H9 (cell line): ENCODE measurements around the gene JADE2. TPM values are rescaled to one million over a fixed set of nuclear protein-coding genes. Genes with fewer than 3 reads are reported as not detected.

ENCODE experiments used
- DNase-seq: peaks from one replicate; pipeline ENCODE4 v3.0.0-alpha.2; 2017
- H2AFZ ChIP-seq: one replicate; pipeline ENCODE4 v1.6.1; 2013; ENCODE audit warnings: mild to moderate bottlenecking, low read length, control low read depth, moderate library complexity
- H2AK5ac ChIP-seq: 2 replicates; pipeline ENCODE4 v1.6.1; 2013; ENCODE audit warnings: low read length, control low read depth, mixed read lengths; ENCODE audit not compliant: insufficient read length
- H2BK120ac ChIP-seq: one replicate; pipeline ENCODE4 v1.6.1; 2013; ENCODE audit warnings: low read depth, mild to moderate bottlenecking, low read length, control low read depth, inconsistent platforms; ENCODE audit not compliant: poor library complexity, severe bottlenecking
- H2BK12ac ChIP-seq: 2 replicates; pipeline ENCODE4 v1.6.1; 2013; ENCODE audit warnings: low read length, control low read depth, mixed read lengths, low read depth; ENCODE audit not compliant: insufficient read length
- H2BK15ac ChIP-seq: 2 replicates; pipeline ENCODE4 v1.6.1; 2013; ENCODE audit warnings: low read depth, low read length, control low read depth
- H2BK20ac ChIP-seq: one replicate; pipeline ENCODE4 v1.6.1; 2013; ENCODE audit warnings: low read depth, mild to moderate bottlenecking, low read length, control low read depth, inconsistent platforms; ENCODE audit not compliant: poor library complexity, severe bottlenecking
- H2BK5ac ChIP-seq: 2 replicates; pipeline ENCODE4 v1.6.1; 2013; ENCODE audit warnings: low read length, control low read depth, mixed read lengths; ENCODE audit not compliant: insufficient read length
- H3K14ac ChIP-seq: 2 replicates; pipeline ENCODE4 v1.6.1; 2013; ENCODE audit warnings: low read length, control low read depth; ENCODE audit not compliant: insufficient read depth
- H3K18ac ChIP-seq: 2 replicates; pipeline ENCODE4 v1.6.1; 2013; ENCODE audit warnings: low read depth, mild to moderate bottlenecking, mixed read lengths, low read length, control low read depth; ENCODE audit not compliant: insufficient read length
- H3K23ac ChIP-seq: 2 replicates; pipeline ENCODE4 v1.6.1; 2013; ENCODE audit warnings: low read length, control low read depth, mixed read lengths, low read depth; ENCODE audit not compliant: insufficient read length
- H3K23me2 ChIP-seq: 2 replicates; pipeline ENCODE4 v1.6.1; 2013; ENCODE audit warnings: low read depth, mild to moderate bottlenecking, mixed read lengths, low read length, control low read depth; ENCODE audit not compliant: insufficient read length, poor library complexity, severe bottlenecking
- H3K27ac ChIP-seq: 2 replicates; pipeline ENCODE4 v1.5.1; 2013; ENCODE audit warnings: low read length, control low read depth, mixed read lengths, low read depth; ENCODE audit not compliant: insufficient read length
- H3K27me3 ChIP-seq: 2 replicates; pipeline ENCODE4 v1.6.1; 2013; ENCODE audit warnings: low read length, control low read depth, inconsistent platforms; ENCODE audit not compliant: insufficient read depth
- H3K4ac ChIP-seq: 2 replicates; pipeline ENCODE4 v1.6.1; 2013; ENCODE audit warnings: low read depth, mild to moderate bottlenecking, control low read depth, inconsistent platforms, low read length, moderate library complexity
- H3K4me1 ChIP-seq: 2 replicates; pipeline ENCODE4 v1.6.1; 2013; ENCODE audit warnings: low read length, control low read depth, inconsistent platforms; ENCODE audit not compliant: insufficient read depth
- H3K4me2 ChIP-seq: 2 replicates; pipeline ENCODE4 v1.6.1; 2013; ENCODE audit warnings: low read length, control low read depth, mixed read lengths; ENCODE audit not compliant: insufficient read length, insufficient read depth
- H3K56ac ChIP-seq: 2 replicates; pipeline ENCODE4 v1.6.1; 2013; ENCODE audit warnings: low read depth, mild to moderate bottlenecking, mixed read lengths, low read length, control low read depth; ENCODE audit not compliant: insufficient read length
- H3K79me1 ChIP-seq: 2 replicates; pipeline ENCODE4 v1.6.1; 2013; ENCODE audit warnings: low read depth, mild to moderate bottlenecking, moderate library complexity, low read length, control low read depth, inconsistent platforms; ENCODE audit not compliant: insufficient read depth, poor library complexity, severe bottlenecking
- H3K79me2 ChIP-seq: 2 replicates; pipeline ENCODE4 v1.6.1; 2013; ENCODE audit warnings: low read length, control low read depth, inconsistent platforms; ENCODE audit not compliant: insufficient read depth
- H3K9ac ChIP-seq: 2 replicates; pipeline ENCODE4 v1.6.1; 2013; ENCODE audit warnings: low read length, control low read depth, mixed read lengths; ENCODE audit not compliant: insufficient read length; ENCODE audit errors: extremely low read depth
- H3K9me3 ChIP-seq: one replicate; pipeline ENCODE4 v1.6.1; 2013; ENCODE audit warnings: low read depth, low read length, inconsistent platforms; ENCODE audit not compliant: control insufficient read depth
- H3T11ph ChIP-seq: one replicate; pipeline ENCODE4 v1.6.1; 2013; ENCODE audit warnings: mild to moderate bottlenecking, low read length, control low read depth, inconsistent platforms
- H4K20me1 ChIP-seq: one replicate; pipeline ENCODE4 v1.6.1; 2013; ENCODE audit not compliant: control insufficient read depth, insufficient read length, insufficient read depth
- H4K5ac ChIP-seq: 2 replicates; pipeline ENCODE4 v1.6.1; 2013; ENCODE audit warnings: low read depth, mild to moderate bottlenecking, mixed read lengths, low read length, control low read depth; ENCODE audit not compliant: insufficient read length
- H4K8ac ChIP-seq: replicated peaks from 2 replicates; pipeline ENCODE4 v1.6.1; 2013; ENCODE audit warnings: low read length, control low read depth, mixed read lengths, low read depth; ENCODE audit not compliant: insufficient read length
- H4K91ac ChIP-seq: 2 replicates; pipeline ENCODE4 v1.6.1; 2013; ENCODE audit warnings: low read depth, mild to moderate bottlenecking, moderate library complexity, mixed read lengths, low read length, control low read depth; ENCODE audit not compliant: insufficient read length
- H3K27ac Mint-ChIP-seq, 3 experiments: 2 replicates in 2 of 3; 3 replicates in 1 of 3; pipeline ENCODE4 v1.8.0; 2020 to 2021; ENCODE audit warnings: mixed read lengths in 3 of 3, mild to moderate bottlenecking in 1 of 3, moderate library complexity in 1 of 3
- H3K27me3 Mint-ChIP-seq: 2 replicates; pipeline ENCODE4 v1.8.0; 2021; ENCODE audit warnings: low read depth, mild to moderate bottlenecking, moderate library complexity, mixed read lengths
- H3K36me3 Mint-ChIP-seq, 3 experiments: 2 replicates in 2 of 3; 3 replicates in 1 of 3; pipeline ENCODE4 v1.8.0; 2020 to 2021; ENCODE audit warnings: low read depth in 3 of 3, mixed read lengths in 3 of 3; ENCODE audit not compliant: insufficient read depth in 1 of 3
- H3K4me1 Mint-ChIP-seq, 2 experiments: 2 replicates each; pipeline ENCODE4 v1.8.0; 2020; ENCODE audit warnings: mixed read lengths in 2 of 2
- H3K4me3 Mint-ChIP-seq, 2 experiments: 2 replicates in 1 of 2; 3 replicates in 1 of 2; pipeline ENCODE4 v1.8.0; 2020 to 2021; ENCODE audit warnings: mild to moderate bottlenecking in 2 of 2, mixed read lengths in 2 of 2, moderate library complexity in 1 of 2
- H3K9me3 Mint-ChIP-seq, 2 experiments: 2 replicates in 1 of 2; 3 replicates in 1 of 2; pipeline ENCODE4 v1.8.0; 2020; ENCODE audit warnings: mild to moderate bottlenecking in 2 of 2, mixed read lengths in 2 of 2, moderate library complexity in 1 of 2
- CTCF ChIP-seq: fragments of 200-600 bp; sonication (generic); conservative IDR thresholded peaks from 3 replicates; pipeline ENCODE4 v1.8.0; 2021; ENCODE audit warnings: antibody characterized with exemption, mild to moderate bottlenecking
- WGBS: extraction: QIAGEN DNeasy Blood & Tissue Kit; methylation state at CpG from one replicate; pipeline ENCODE4 v1.1.7; 2013; ENCODE audit warnings: missing lambda C conversion rate, low lambda C conversion rate, mixed read lengths; ENCODE audit not compliant: insufficient read length; ENCODE audit errors: extremely low coverage; 5-methylcytosine and 5-hydroxymethylcytosine counted together
- total RNA-seq: library from RNA; stranded (reverse); gene quantifications from 2 replicates; pipeline ENCODE4 v1.2.1, GENCODE V29; 2021

Gene JADE2
- total RNA-seq, 1 experiment from 2014 or later, result 99.7 TPM

- Histone ChIP-seq H2BK120ac (no peak overlapping the region), H3K56ac (no peak overlapping the region), H2BK20ac (no peak overlapping the region), H3K79me1 (no peaks in the 10 kb centered on the region), H2AK5ac (no peak overlapping the region), H3K14ac (no peak overlapping the region), H3K23ac (no peak overlapping the region), H3K23me2 (peaks cover 10% of the 10 kb centered on the region), H3T11ph (no peak overlapping the region), H3K9ac (no peak overlapping the region), H2BK15ac (no peak overlapping the region), H3K4ac (no peak overlapping the region), H2AFZ (no peak overlapping the region), H3K27ac (no peak overlapping the region), H3K79me2 (no peaks in the 10 kb centered on the region), H3K27me3 (no peaks in the 10 kb centered on the region), H4K20me1 (no peaks in the 10 kb centered on the region), H4K91ac (no peak overlapping the region), H3K18ac (no peak overlapping the region), H4K5ac (no peak overlapping the region), H2BK5ac (no peak overlapping the region), H3K9me3 (no peaks in the 10 kb centered on the region), H3K4me1 (no peaks in the 10 kb centered on the region; the same call in 1 of the 2 replicates), H3K4me2 (no peak overlapping the region), H4K8ac (no peak overlapping the region), H2BK12ac (no peak overlapping the region)
- Mint-ChIP-seq H3K4me3 (no peak overlapping the region), H3K9me3 (no peaks in the 10 kb centered on the region; a peak in 1 of 5 replicates), H3K27me3 (peaks cover 3% of the 10 kb centered on the region; the same call in 1 of the 2 replicates), H3K4me1 (peaks cover 15 to 20% of the 10 kb centered on the region in 2 experiments), H3K36me3 (peaks cover 0 to 2% (median 0%) of the 10 kb centered on the region in 3 experiments; a peak in 1 of 7 replicates), H3K27ac (no peak overlapping the region; a peak in 1 of 7 replicates)
- WGBS, result no CpG with 5 or more reads among the region's 3 CpGs
- DNase-seq, result no peak
- TF ChIP-seq CTCF, result no peak
Observed at GRCh38 chr5:134521841-134522240, 3.6 kb upstream of the JADE2 start.
